Body of pancreas (tissue), 4 donors: ENCODE measurements around the gene RPUSD1. TPM values are rescaled to one million over a fixed set of nuclear protein-coding genes. Genes with fewer than 3 reads are reported as not detected.

Source experiments
- ATAC-seq: fragments of 150-250 bp; one replicate; pipeline ENCODE4 v1.9.1; 2016
- DNase-seq, 4 donors: peaks; one replicate each; pipeline ENCODE4 v3.0.0-alpha.2; 2019
- H3K27ac ChIP-seq, 4 donors: fragments of 200-600 bp; sonication (generic); 1 replicate in 3 of 4; 2 replicates in 1 of 4; pipeline versions ENCODE4 v1.5.1 to v1.6.1; 2016 to 2019; ENCODE audit warnings: mild to moderate bottlenecking in 1 of 4, mixed read lengths in 1 of 4, moderate library complexity in 1 of 4
- H3K27me3 ChIP-seq, 2 donors: fragments of 200-600 bp; sonication (generic); one replicate each; pipeline ENCODE4 v1.6.0; 2016; ENCODE audit warnings: mild to moderate bottlenecking in 1 of 2
- H3K36me3 ChIP-seq, 2 donors: fragments of 200-600 bp; sonication (generic); replicated peaks in 1 of 2; 2 replicates each; pipeline ENCODE4 v1.5.1; 2016; ENCODE audit warnings: low read depth in 2 of 2; ENCODE audit not compliant: insufficient read depth in 1 of 2
- H3K4me1 ChIP-seq: fragments of 200-600 bp; sonication (generic); one replicate; pipeline ENCODE4 v1.6.0; 2016
- H3K4me3 ChIP-seq, 2 donors: fragments of 200-600 bp; sonication (generic); 1 replicate in 1 of 2; 2 replicates in 1 of 2; pipeline ENCODE4 v1.5.1; 2016 to 2019
- H3K9me3 ChIP-seq, 3 donors: fragments of 200-600 bp; sonication (generic); 1 replicate in 2 of 3; 2 replicates in 1 of 3; pipeline ENCODE4 v1.5.1; 2016
- POLR2A ChIP-seq, 3 donors: fragments of 450-650 bp; IDR thresholded peaks; one replicate each; pipeline ENCODE4 v1.6.1; 2016; ENCODE audit warnings: antibody characterized with exemption in 3 of 3, mild to moderate bottlenecking in 2 of 3
- WGBS, 2 donors: methylation state at CpG; one replicate each; pipeline ENCODE4 v1.1.5; 2017; 5-methylcytosine and 5-hydroxymethylcytosine counted together
- intact Hi-C: fragments of 100-400 bp; cut with DNase I; formaldehyde crosslinking; loops from one replicate; pipeline ENCODE4 v1.15.1; 2023
- total RNA-seq, 2 donors: library from RNA; depleted of rRNA; stranded (reverse); fragments of >200 nt; gene quantifications; one replicate each; pipeline ENCODE4 v1.1.0, GENCODE V29; 2016
- TF ChIP-seq, protein P1 (sequence below), 7 experiments: fragments of 450-650 bp in 4 of 7; fragments of 200-600 bp in 3 of 7; sonication (generic) in 3 of 7; IDR thresholded peaks; one replicate each; pipeline ENCODE4 v1.5.1; 2016 to 2019; ENCODE audit warnings: antibody characterized with exemption in 7 of 7

RPUSD1 gene
- total RNA-seq, 2 donors from 2014 or later, result 19.7 to 31.3 TPM

GRCh38 chr16:775236-775796 lies 12.9 kb downstream of the RPUSD1 start:
- Histone ChIP-seq H3K4me3 (no peak overlapping the region), H3K27me3 (no peaks in the 10 kb centered on the region), H3K27ac (no peak overlapping the region), H3K36me3 (no peaks in the 10 kb centered on the region), H3K4me1 (no peaks in the 10 kb centered on the region), H3K9me3 (no peaks in the 10 kb centered on the region)
- WGBS, 2 donors, result 65 to 84% methylated on average over 5 to 34 of the region's 36 CpGs
- intact Hi-C loops, result no loop called here
- no peak for DNase-seq
- ATAC-seq, result no peak
- TF ChIP-seq, protein P1, sequence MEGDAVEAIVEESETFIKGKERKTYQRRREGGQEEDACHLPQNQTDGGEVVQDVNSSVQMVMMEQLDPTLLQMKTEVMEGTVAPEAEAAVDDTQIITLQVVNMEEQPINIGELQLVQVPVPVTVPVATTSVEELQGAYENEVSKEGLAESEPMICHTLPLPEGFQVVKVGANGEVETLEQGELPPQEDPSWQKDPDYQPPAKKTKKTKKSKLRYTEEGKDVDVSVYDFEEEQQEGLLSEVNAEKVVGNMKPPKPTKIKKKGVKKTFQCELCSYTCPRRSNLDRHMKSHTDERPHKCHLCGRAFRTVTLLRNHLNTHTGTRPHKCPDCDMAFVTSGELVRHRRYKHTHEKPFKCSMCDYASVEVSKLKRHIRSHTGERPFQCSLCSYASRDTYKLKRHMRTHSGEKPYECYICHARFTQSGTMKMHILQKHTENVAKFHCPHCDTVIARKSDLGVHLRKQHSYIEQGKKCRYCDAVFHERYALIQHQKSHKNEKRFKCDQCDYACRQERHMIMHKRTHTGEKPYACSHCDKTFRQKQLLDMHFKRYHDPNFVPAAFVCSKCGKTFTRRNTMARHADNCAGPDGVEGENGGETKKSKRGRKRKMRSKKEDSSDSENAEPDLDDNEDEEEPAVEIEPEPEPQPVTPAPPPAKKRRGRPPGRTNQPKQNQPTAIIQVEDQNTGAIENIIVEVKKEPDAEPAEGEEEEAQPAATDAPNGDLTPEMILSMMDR (IDR thresholded peaks at IDR 0.05), result no peak
- no peak for TF ChIP-seq POLR2A (IDR thresholded peaks at IDR 0.05)

DNA sequence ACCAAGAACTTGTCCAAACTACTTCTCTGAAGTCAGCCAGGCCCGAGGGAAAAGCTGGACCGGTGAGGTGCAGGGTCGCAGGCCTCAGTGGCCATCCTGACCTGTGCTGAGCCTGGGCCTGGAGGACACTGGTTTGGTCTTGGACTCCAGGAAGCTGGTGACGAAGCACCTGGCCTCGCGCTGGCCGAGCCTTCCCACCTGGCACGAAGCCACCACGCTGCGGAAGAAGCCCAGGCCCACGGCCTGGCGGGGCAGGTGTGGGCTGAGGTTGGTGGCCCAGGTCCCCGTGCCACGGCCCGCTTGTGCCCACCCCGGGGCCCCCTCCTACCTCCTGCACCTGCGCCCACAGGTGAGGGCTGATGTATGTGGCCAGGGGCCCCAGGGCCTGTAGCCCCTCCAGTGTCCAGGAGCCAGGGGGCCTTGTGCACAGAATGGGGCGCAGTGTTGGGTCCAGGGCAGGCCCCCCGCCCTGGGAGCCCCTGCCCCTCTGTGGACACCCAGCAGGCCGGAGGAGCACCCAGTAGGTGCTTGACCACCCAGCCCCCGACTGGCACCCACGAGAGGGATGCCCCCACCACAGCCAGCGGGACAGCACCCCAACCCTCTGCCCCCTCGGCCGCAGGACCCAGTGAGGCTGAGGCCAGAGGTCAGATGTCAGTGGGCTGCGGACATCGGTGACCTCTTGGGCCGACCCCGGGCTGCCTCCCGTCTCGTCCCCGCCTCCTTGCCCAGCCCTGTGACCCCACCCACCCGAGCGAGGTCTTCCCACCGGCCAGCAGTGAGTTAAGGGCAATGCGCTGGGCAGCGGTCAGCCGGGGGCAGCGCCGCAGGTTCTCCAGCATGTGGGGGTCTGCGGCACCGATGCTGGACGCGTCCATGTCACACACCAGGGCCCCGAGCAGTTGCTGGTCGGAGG lies 13.8 kb downstream of the RPUSD1 start:
- Histone ChIP-seq H3K36me3 (no peaks in the 10 kb centered on the region), H3K27me3 (no peaks in the 10 kb centered on the region), H3K4me1 (no peaks in the 10 kb centered on the region), H3K27ac (no peak overlapping the region), H3K9me3 (no peaks in the 10 kb centered on the region), H3K4me3 (no peak overlapping the region)
- 60 to 68% methylated on average over 1 to 39 of the region's 46 CpGs for WGBS, 2 donors
- DNase-seq, result no peak
- intact Hi-C loops, result no loop called here
- ATAC-seq, result no peak
- TF ChIP-seq, protein P1 (IDR thresholded peaks at IDR 0.05), result no peak
- TF ChIP-seq POLR2A (IDR thresholded peaks at IDR 0.05), result no peak

DNA sequence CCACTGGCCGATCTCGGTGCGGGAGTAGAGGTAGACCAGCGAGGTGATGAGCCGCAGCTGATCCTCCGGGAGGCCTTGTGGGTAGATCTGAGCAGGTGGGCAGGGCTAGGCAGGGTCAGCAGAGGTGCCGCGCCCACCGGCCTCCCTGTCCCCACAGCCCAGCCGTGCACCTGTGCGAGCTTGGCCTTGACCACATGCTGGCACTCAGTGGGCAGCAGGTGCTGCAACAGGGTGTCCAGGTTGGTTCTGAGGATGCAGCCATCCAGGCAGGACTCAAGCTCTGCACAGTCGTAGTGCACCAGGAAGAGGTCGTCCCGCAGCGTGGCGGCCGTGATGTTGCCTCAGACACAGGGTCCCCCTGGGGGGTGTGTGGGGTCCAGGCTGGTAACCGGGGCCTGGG lies 15.2 kb downstream of the RPUSD1 start:
- no peak overlapping the region for H3K4me3 ChIP-seq
- no peaks in the 10 kb centered on the region for H3K9me3 ChIP-seq
- H3K27ac ChIP-seq, result no peak overlapping the region
- intact Hi-C loops, result no loop called here
- H3K27me3 ChIP-seq, result no peaks in the 10 kb centered on the region
- H3K4me1 ChIP-seq, result no peaks in the 10 kb centered on the region
- no peaks in the 10 kb centered on the region for H3K36me3 ChIP-seq
- no peak for TF ChIP-seq POLR2A (IDR thresholded peaks at IDR 0.05)
- TF ChIP-seq, protein P1 (IDR thresholded peaks at IDR 0.05), result no peak
- ATAC-seq (no peak), DNase-seq (no peak)
- WGBS, 2 donors, result 65 to 79% methylated on average over 6 to 14 of the region's 18 CpGs

- DNase-seq (no peak), ATAC-seq (no peak)
- Histone ChIP-seq H3K4me3 (no peak overlapping the region), H3K4me1 (no peaks in the 10 kb centered on the region), H3K27me3 (no peaks in the 10 kb centered on the region), H3K9me3 (no peaks in the 10 kb centered on the region), H3K27ac (no peak overlapping the region), H3K36me3 (no peaks in the 10 kb centered on the region)
- TF ChIP-seq POLR2A (IDR thresholded peaks at IDR 0.05), result no peak
- TF ChIP-seq, protein P1 (IDR thresholded peaks at IDR 0.05), result no peak
- 50 to 60% methylated on average over 2 of the region's 13 CpGs for WGBS, 2 donors
- intact Hi-C loops, result no loop called here
These were observed 17.8 kb downstream of the RPUSD1 start for GRCh38 chr16:770411-770810.
